HCT116 (cell line): Measurements from ENCODE around the gene EEPD1. TPM values are rescaled to one million over a fixed set of nuclear protein-coding genes. Genes with fewer than 3 reads are reported as not detected.

Source experiments
- ATAC-seq: fragments of 200-7000 bp; cut with Tn5 transposase; 2 replicates; pipeline ENCODE4 v1.9.1; 2020; ENCODE audit warnings: mild to moderate bottlenecking, moderate library complexity
- BruUV-seq: library from RNA; stranded (reverse); fragments of 400-500 nt; replicated peaks from 2 replicates; lab custom pipeline; 2021; lab: Mats Ljungman, UMichigan
- CTCF ChIA-PET: fragments of 300-600 bp; sonication (Branson Sonifier 250); formaldehyde crosslinking; loops from one replicate; lab custom pipeline; 2021; ENCODE audit warnings: antibody characterized with exemption; lab: Charles Lee
- POLR2A ChIA-PET: fragments of 300-600, 350-600 bp; sonication (Branson Sonifier 250); formaldehyde crosslinking; loops from one replicate; lab custom pipeline; 2021; ENCODE audit warnings: antibody characterized with exemption; lab: Charles Lee
- RAD21 ChIA-PET, 2 experiments: fragments of 300-600 bp; sonication (Branson Sonifier 250); formaldehyde crosslinking; loops; one replicate each; lab custom pipeline; 2023; ENCODE audit warnings: low total read pairs in 2 of 2; ENCODE audit not compliant: uncharacterized antibody in 2 of 2, unreplicated experiment in 2 of 2, low non-redundant PET in 1 of 2; lab: Charles Lee
- DNase-seq: peaks from one replicate; pipeline ENCODE4 v3.0.0-alpha.2; 2010; ENCODE audit warnings: low read depth, low spot score
- H2AFZ ChIP-seq: fragments of 200-600 bp; shearing (Covaris generic), sonication (generic); 2 replicates; pipeline ENCODE4 v1.6.1; 2017; ENCODE audit warnings: low read depth, mixed run types, mixed read lengths, antibody characterized with exemption, low read length; ENCODE audit not compliant: poor library complexity, severe bottlenecking
- H3K27ac ChIP-seq: 2 replicates; pipeline ENCODE4 v1.5.1; 2012; ENCODE audit warnings: low read depth, low read length
- H3K27me3 ChIP-seq: fragments of 200-600 bp; sonication (generic); 2 replicates; pipeline ENCODE4 v1.6.1; 2016; ENCODE audit warnings: mixed run types, low read length, mixed read lengths; ENCODE audit not compliant: insufficient read depth
- H3K36me3 ChIP-seq, 2 experiments: fragments of 200-500 bp in 1 of 2; fragments of 200-600 bp in 1 of 2; sonication (Bioruptor generic) in 1 of 2; sonication (generic) in 1 of 2; 2 replicates each; pipeline versions ENCODE4 v1.5.1 to v1.6.1; 2014 to 2016; ENCODE audit warnings: low read length in 2 of 2, inconsistent platforms in 1 of 2, mixed read lengths in 1 of 2, mixed run types in 1 of 2; ENCODE audit not compliant: insufficient read depth in 2 of 2, control insufficient read depth in 1 of 2
- H3K4me1 ChIP-seq, 2 experiments: fragments of 200-600 bp in 1 of 2; sonication (generic) in 1 of 2; 2 replicates each; pipeline versions ENCODE4 v1.5.1 to v1.6.1; 2012 to 2017; ENCODE audit warnings: low read length in 2 of 2, inconsistent platforms in 1 of 2, mild to moderate bottlenecking in 1 of 2, mixed read lengths in 1 of 2, mixed run types in 1 of 2, moderate library complexity in 1 of 2; ENCODE audit not compliant: insufficient read depth in 2 of 2, control insufficient read depth in 1 of 2
- H3K4me2 ChIP-seq: fragments of 200-600 bp; sonication (generic); 2 replicates; pipeline ENCODE4 v1.6.1; 2017; ENCODE audit warnings: mixed run types, low read length, mixed read lengths
- H3K4me3 ChIP-seq, 2 experiments: fragments of 200-600 bp in 1 of 2; sonication (generic) in 1 of 2; replicated peaks in 1 of 2; 2 replicates each; pipeline ENCODE4 v1.5.1; 2011 to 2016; ENCODE audit warnings: low read length in 2 of 2, control low read depth in 1 of 2, low read depth in 1 of 2, mild to moderate bottlenecking in 1 of 2, mixed read lengths in 1 of 2, mixed run types in 1 of 2
- H3K79me2 ChIP-seq: fragments of 200-600 bp; sonication (generic); 2 replicates; pipeline ENCODE4 v1.6.1; 2017; ENCODE audit warnings: mild to moderate bottlenecking, mixed run types, low read length, moderate library complexity, mixed read lengths; ENCODE audit not compliant: insufficient read depth
- H3K9ac ChIP-seq: fragments of 200-600 bp; sonication (generic); 2 replicates; pipeline ENCODE4 v1.6.1; 2016; ENCODE audit warnings: low read length, mixed read lengths
- H3K9me2 ChIP-seq: fragments of 200-600 bp; sonication (generic), shearing (Covaris generic); 2 replicates; pipeline ENCODE4 v1.6.1; 2017; ENCODE audit warnings: mixed run types, mild to moderate bottlenecking, moderate library complexity; ENCODE audit not compliant: insufficient read depth
- H3K9me3 ChIP-seq, 2 experiments: fragments of 200-500 bp in 1 of 2; fragments of 200-600 bp in 1 of 2; sonication (Bioruptor generic) in 1 of 2; sonication (generic) in 1 of 2; 2 replicates each; pipeline ENCODE4 v1.6.1; 2014 to 2017; ENCODE audit warnings: low read length in 2 of 2, mixed read lengths in 2 of 2, inconsistent platforms in 1 of 2, low read depth in 1 of 2, mild to moderate bottlenecking in 1 of 2, mixed run types in 1 of 2, moderate library complexity in 1 of 2; ENCODE audit not compliant: control insufficient read depth in 1 of 2, insufficient read depth in 1 of 2
- H4K20me1 ChIP-seq: fragments of 200-600 bp; sonication (generic), shearing (Covaris generic); 2 replicates; pipeline ENCODE4 v1.6.1; 2017; ENCODE audit warnings: mixed run types, mild to moderate bottlenecking, moderate library complexity; ENCODE audit not compliant: insufficient read depth
- CEBPB ChIP-seq: IDR thresholded peaks from 2 replicates; pipeline ENCODE4 v1.6.1; 2012; ENCODE audit warnings: low read depth
- CTCF ChIP-seq, 3 experiments: fragments of 200-600 bp in 1 of 3; sonication (generic) in 1 of 3; IDR thresholded peaks in 2 of 3; conservative IDR thresholded peaks in 1 of 3; 2 replicates each; pipeline ENCODE4 v1.5.1; 2012 to 2017; ENCODE audit warnings: low read depth in 2 of 3, low read length in 2 of 3, antibody characterized with exemption in 1 of 3, borderline replicate concordance in 1 of 3, control low read depth in 1 of 3, mild to moderate bottlenecking in 1 of 3, mixed read lengths in 1 of 3, mixed run types in 1 of 3, moderate library complexity in 1 of 3; ENCODE audit not compliant: insufficient read depth in 1 of 3
- EZH2 ChIP-seq: fragments of 200-600 bp; sonication (generic); IDR thresholded peaks from 2 replicates; pipeline ENCODE4 v1.6.1; 2017; ENCODE audit warnings: antibody characterized with exemption, mixed run types
- EZH2phosphoT487 ChIP-seq: fragments of 200-600 bp; IDR thresholded peaks from 2 replicates; pipeline ENCODE4 v1.6.1; 2018; ENCODE audit warnings: antibody characterized with exemption, borderline replicate concordance
- RAD21 ChIP-seq: IDR thresholded peaks from 2 replicates; pipeline ENCODE4 v1.6.1; 2012; ENCODE audit warnings: low read depth, mild to moderate bottlenecking
- SIN3A ChIP-seq: IDR thresholded peaks from 2 replicates; pipeline ENCODE4 v1.6.1; 2012; ENCODE audit warnings: low read depth
- SP1 ChIP-seq: IDR thresholded peaks from 2 replicates; pipeline ENCODE4 v1.6.1; 2012; ENCODE audit warnings: low read depth
- YY1 ChIP-seq: IDR thresholded peaks from 2 replicates; pipeline ENCODE4 v1.6.1; 2011; ENCODE audit warnings: low read length, low read depth, moderate library complexity, mild to moderate bottlenecking; ENCODE audit not compliant: insufficient replicate concordance; ENCODE audit errors: extremely low read depth
- ZFX ChIP-seq: fragments of 450-650 bp; IDR thresholded peaks from 2 replicates; pipeline ENCODE4 v1.6.1; 2017
- intact Hi-C: fragments of 100-400 bp; cut with micrococcal nuclease; formaldehyde crosslinking; loops from 2 replicates; pipeline ENCODE4 v1.10.0; 2022
- total RNA-seq: library from RNA; stranded (reverse); gene quantifications from one replicate; pipeline ENCODE4 v1.2.1, GENCODE V29; 2021; ENCODE audit not compliant: unreplicated experiment
- TF ChIP-seq, protein P1 (sequence below): IDR thresholded peaks from 2 replicates; pipeline ENCODE4 v1.6.1; 2012
- TF ChIP-seq, protein P2 (sequence below): IDR thresholded peaks from 2 replicates; pipeline ENCODE4 v1.6.1; 2011; ENCODE audit warnings: mild to moderate bottlenecking, low read length, moderate library complexity; ENCODE audit not compliant: insufficient replicate concordance; ENCODE audit errors: extremely low read depth

The EEPD1 gene
- total RNA-seq, 1 experiment from 2014 or later, result 4.2 TPM

DNA sequence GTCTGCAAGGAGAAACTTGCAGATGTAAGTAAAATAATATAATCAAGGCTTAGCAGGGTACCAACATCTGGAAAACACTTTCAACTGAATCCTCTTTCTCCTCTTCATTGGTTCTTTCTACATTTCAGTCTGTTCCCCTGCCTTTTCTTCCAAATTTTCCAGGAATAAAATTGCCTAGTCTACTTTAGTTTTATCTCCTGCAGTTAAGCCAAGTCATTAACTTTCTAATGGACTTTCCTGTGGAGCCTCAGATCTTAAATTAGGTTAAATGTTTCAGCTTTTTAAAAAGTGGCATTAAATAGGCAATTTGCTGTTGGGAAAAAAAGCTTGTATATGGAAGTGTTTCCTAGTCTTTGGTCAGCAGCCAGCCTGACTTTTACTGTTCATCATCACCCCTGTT is 70.8 kb downstream of the EEPD1 start:
- Histone ChIP-seq H3K79me2 (no peaks in the 10 kb centered on the region), H3K4me3 (no peak overlapping the region), H4K20me1 (no peaks in the 10 kb centered on the region), H3K9me2 (no peaks in the 10 kb centered on the region), H3K27ac (no peak overlapping the region), H3K27me3 (no peaks in the 10 kb centered on the region), H3K9me3 (no peaks in the 10 kb centered on the region), H2AFZ (no peak overlapping the region), H3K4me2 (no peak overlapping the region), H3K4me1 (no peaks in the 10 kb centered on the region), H3K36me3 (no peaks in the 10 kb centered on the region), H3K9ac (no peak overlapping the region)
- POLR2A ChIA-PET, result no interaction called here
- DNase-seq, result no peak
- no peak for ATAC-seq
- no TSS peak for BruUV-seq
- CTCF ChIA-PET, result interaction anchor here (0.6 kb wide), 1 partner anchor 1275 kb away, joined by 3 read pairs; no protein-coding TSS in a partner anchor
- RAD21 ChIA-PET, result no interaction called here
- no peak for TF ChIP-seq EZH2
- TF ChIP-seq, protein P1, sequence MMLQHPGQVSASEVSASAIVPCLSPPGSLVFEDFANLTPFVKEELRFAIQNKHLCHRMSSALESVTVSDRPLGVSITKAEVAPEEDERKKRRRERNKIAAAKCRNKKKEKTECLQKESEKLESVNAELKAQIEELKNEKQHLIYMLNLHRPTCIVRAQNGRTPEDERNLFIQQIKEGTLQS, result no peak
- TF ChIP-seq YY1, result no peak
- no peak for TF ChIP-seq SP1
- intact Hi-C loops, result no loop called here

DNA sequence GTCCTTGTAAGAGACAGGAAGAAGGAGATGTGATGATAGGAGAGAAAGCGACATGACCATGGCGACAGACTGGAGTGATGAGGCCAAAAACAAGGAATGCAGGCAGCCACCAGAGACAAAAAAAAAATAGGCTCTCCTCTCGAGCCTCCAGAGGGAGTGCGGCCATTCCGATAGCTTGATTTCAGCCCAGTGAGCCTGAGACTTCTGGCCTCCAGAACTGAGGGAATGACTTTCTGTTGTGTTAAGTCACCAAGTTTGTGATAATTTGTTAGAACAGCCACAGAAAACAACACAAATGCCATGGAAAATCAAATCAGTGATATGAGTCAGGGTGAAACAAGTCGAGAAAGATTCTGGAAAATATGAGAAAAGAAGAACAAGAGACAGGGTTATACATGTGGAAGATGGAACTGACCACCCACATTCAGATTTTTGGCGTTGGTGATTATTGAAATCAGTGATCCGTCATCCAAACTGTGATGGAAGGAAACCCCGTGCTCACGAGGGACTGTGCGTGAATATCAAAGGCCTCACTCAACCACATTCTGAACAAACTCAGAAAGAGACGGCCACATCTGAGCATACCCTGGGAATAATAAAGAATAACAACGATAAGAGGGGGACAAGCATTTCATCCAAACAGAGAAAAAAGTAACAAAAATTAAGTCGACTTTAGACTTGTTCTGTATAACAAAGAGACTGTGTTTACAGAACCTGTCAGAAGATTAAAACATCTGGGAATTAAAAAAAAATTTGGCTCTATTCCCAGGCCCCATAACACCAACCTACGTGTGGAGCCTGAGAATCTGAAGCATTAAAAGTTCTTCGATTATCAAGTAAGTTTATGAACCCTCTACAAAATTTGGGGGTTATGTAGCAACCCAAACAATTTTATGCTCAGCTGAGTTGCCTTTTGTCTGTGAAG is 72.1 kb downstream of the EEPD1 start:
- intact Hi-C loops, result no loop called here
- Histone ChIP-seq H3K4me1 (no peaks in the 10 kb centered on the region), H3K27me3 (no peaks in the 10 kb centered on the region), H3K9me2 (no peaks in the 10 kb centered on the region), H3K27ac (no peak overlapping the region), H3K79me2 (no peaks in the 10 kb centered on the region), H3K4me2 (no peak overlapping the region), H3K4me3 (no peak overlapping the region), H3K9ac (no peak overlapping the region), H3K9me3 (no peaks in the 10 kb centered on the region), H2AFZ (no peak overlapping the region), H3K36me3 (no peaks in the 10 kb centered on the region), H4K20me1 (no peaks in the 10 kb centered on the region)
- BruUV-seq, result no TSS peak
- POLR2A ChIA-PET, result no interaction called here
- DNase-seq (no peak), ATAC-seq (no peak)
- RAD21 ChIA-PET, result no interaction called here
- CTCF ChIA-PET, result no interaction called here
- no peak for TF ChIP-seq CEBPB
- TF ChIP-seq CTCF (IDR thresholded peaks at IDR 0.05 in 2 of 3, conservative IDR thresholded peaks at IDR 0.05 in 1 of 3; ENCODE audit: borderline replicate concordance in 1 of 3, insufficient read depth in 1 of 3, low read depth in 2 of 3, low read length in 2 of 3), result no peak
- no peak for TF ChIP-seq EZH2phosphoT487
- TF ChIP-seq, protein P2, sequence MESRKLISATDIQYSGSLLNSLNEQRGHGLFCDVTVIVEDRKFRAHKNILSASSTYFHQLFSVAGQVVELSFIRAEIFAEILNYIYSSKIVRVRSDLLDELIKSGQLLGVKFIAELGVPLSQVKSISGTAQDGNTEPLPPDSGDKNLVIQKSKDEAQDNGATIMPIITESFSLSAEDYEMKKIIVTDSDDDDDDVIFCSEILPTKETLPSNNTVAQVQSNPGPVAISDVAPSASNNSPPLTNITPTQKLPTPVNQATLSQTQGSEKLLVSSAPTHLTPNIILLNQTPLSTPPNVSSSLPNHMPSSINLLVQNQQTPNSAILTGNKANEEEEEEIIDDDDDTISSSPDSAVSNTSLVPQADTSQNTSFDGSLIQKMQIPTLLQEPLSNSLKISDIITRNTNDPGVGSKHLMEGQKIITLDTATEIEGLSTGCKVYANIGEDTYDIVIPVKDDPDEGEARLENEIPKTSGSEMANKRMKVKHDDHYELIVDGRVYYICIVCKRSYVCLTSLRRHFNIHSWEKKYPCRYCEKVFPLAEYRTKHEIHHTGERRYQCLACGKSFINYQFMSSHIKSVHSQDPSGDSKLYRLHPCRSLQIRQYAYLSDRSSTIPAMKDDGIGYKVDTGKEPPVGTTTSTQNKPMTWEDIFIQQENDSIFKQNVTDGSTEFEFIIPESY, result no peak
- TF ChIP-seq SP1, result no peak
- TF ChIP-seq ZFX, result no peak
- no peak for TF ChIP-seq SIN3A
- TF ChIP-seq RAD21, result no peak
